Astrocyte (in vitro differentiated cells and primary cell): ENCODE measurements around the gene CTSS.

Source experiments
- CTCF ChIP-seq: IDR thresholded peaks from 2 replicates; pipeline ENCODE4 v1.5.1; 2011; ENCODE audit warnings: low read depth, mild to moderate bottlenecking, inconsistent platforms, low read length, moderate library complexity; ENCODE audit not compliant: insufficient read depth
- EZH2 ChIP-seq: IDR thresholded peaks from 2 replicates; pipeline ENCODE4 v1.6.1; 2012; ENCODE audit warnings: mild to moderate bottlenecking, low read length, inconsistent platforms; ENCODE audit not compliant: insufficient read depth

- no peak for TF ChIP-seq EZH2
- no peak for TF ChIP-seq CTCF
Observed at GRCh38 chr1:150805899-150806298, 40.3 kb upstream of the CTSS start.
